GM23248 (cell line): ENCODE measurements around the gene NCAM1. TPM values are rescaled to one million over a fixed set of nuclear protein-coding genes. Genes with fewer than 3 reads are reported as not detected.

Experiments used
- DNase-seq: peaks from one replicate; pipeline ENCODE4 v3.0.0-alpha.2; 2015
- H2AFZ ChIP-seq: fragments of 200-600 bp; sonication (generic); 2 replicates; pipeline ENCODE4 v1.6.1; 2016; ENCODE audit warnings: antibody characterized with exemption
- H3F3A ChIP-seq: fragments of 200-600 bp; sonication (generic); 2 replicates; pipeline ENCODE4 v1.6.1; 2016; ENCODE audit warnings: mild to moderate bottlenecking, antibody characterized with exemption, mixed run types; ENCODE audit not compliant: insufficient read depth
- H3K27ac ChIP-seq: fragments of 200-600 bp; sonication (generic); 2 replicates; pipeline ENCODE4 v1.5.1; 2016; ENCODE audit warnings: mild to moderate bottlenecking
- H3K27me3 ChIP-seq: fragments of 200-600 bp; sonication (generic); replicated peaks from 2 replicates; pipeline ENCODE4 v1.6.1; 2016; ENCODE audit warnings: mild to moderate bottlenecking; ENCODE audit not compliant: insufficient read depth
- H3K36me3 ChIP-seq: fragments of 200-600 bp; sonication (generic); 2 replicates; pipeline ENCODE4 v1.6.1; 2016; ENCODE audit warnings: low read depth, mild to moderate bottlenecking
- H3K4me1 ChIP-seq: fragments of 200-600 bp; sonication (generic); 2 replicates; pipeline ENCODE4 v1.6.1; 2016; ENCODE audit warnings: mild to moderate bottlenecking; ENCODE audit not compliant: insufficient read depth
- H3K4me2 ChIP-seq: fragments of 200-600 bp; sonication (generic); one replicate; pipeline ENCODE4 v1.6.1; 2016; ENCODE audit warnings: mild to moderate bottlenecking; ENCODE audit not compliant: unreplicated experiment
- H3K4me3 ChIP-seq: fragments of 200-600 bp; sonication (generic); 2 replicates; pipeline ENCODE4 v1.5.1; 2016; ENCODE audit warnings: mild to moderate bottlenecking
- H3K79me2 ChIP-seq: fragments of 200-600 bp; sonication (generic); 2 replicates; pipeline ENCODE4 v1.6.1; 2016; ENCODE audit warnings: mild to moderate bottlenecking; ENCODE audit not compliant: insufficient read depth
- H3K9ac ChIP-seq: fragments of 200-600 bp; sonication (generic); 2 replicates; pipeline ENCODE4 v1.6.1; 2016; ENCODE audit warnings: mild to moderate bottlenecking
- H3K9me2 ChIP-seq: fragments of 200-600 bp; sonication (generic); 2 replicates; pipeline ENCODE4 v1.6.1; 2016; ENCODE audit warnings: mixed run types, mild to moderate bottlenecking, moderate library complexity; ENCODE audit not compliant: insufficient read depth
- H3K9me3 ChIP-seq: fragments of 200-600 bp; sonication (generic); one replicate; pipeline ENCODE4 v1.6.1; 2017; ENCODE audit warnings: low read depth
- H4K20me1 ChIP-seq: fragments of 200-600 bp; sonication (generic); 2 replicates; pipeline ENCODE4 v1.6.0; 2016; ENCODE audit not compliant: insufficient read depth
- EZH2 ChIP-seq: fragments of 200-600 bp; sonication (generic); IDR thresholded peaks from 2 replicates; pipeline ENCODE4 v1.6.1; 2018; ENCODE audit warnings: antibody characterized with exemption, mild to moderate bottlenecking; ENCODE audit not compliant: insufficient read depth, poor library complexity, severe bottlenecking
- EZH2phosphoT487 ChIP-seq: fragments of 200-600 bp; sonication (generic); IDR thresholded peaks from 2 replicates; pipeline ENCODE4 v1.6.1; 2018; ENCODE audit warnings: antibody characterized with exemption, moderate library complexity, mild to moderate bottlenecking, low read depth; ENCODE audit not compliant: insufficient read depth
- WGBS, 2 experiments: methylation state at CpG; one replicate each; pipeline ENCODE4 v1.1.6; 2015 to 2017; ENCODE audit warnings: low lambda C conversion rate in 2 of 2, low coverage in 1 of 2; ENCODE audit errors: missing lambda C conversion rate in 2 of 2; 5-methylcytosine and 5-hydroxymethylcytosine counted together
- in situ Hi-C: fragments of 300-500 bp; cut with MboI; formaldehyde crosslinking; loops from 2 replicates; pipeline ENCODE4 v1.15.0; 2020
- polyA plus RNA-seq: library from polyadenylated mRNA; unstranded; fragments of >200 nt; fragmentation: Nextera tagmentation; extraction: Ambion mirVana; gene quantifications from 2 replicates; pipeline ENCODE4 v1.2.1, GENCODE V29; 2016
- total RNA-seq: library from RNA; depleted of rRNA; stranded (reverse); fragments of >200 nt; shearing (Covaris generic); gene quantifications from 2 replicates; pipeline ENCODE4 v1.2.3, GENCODE V29; 2014

Gene NCAM1
- total and polyA plus RNA-seq, 2 experiments from 2014 or later = 1.5 to 1.8 TPM

DNA sequence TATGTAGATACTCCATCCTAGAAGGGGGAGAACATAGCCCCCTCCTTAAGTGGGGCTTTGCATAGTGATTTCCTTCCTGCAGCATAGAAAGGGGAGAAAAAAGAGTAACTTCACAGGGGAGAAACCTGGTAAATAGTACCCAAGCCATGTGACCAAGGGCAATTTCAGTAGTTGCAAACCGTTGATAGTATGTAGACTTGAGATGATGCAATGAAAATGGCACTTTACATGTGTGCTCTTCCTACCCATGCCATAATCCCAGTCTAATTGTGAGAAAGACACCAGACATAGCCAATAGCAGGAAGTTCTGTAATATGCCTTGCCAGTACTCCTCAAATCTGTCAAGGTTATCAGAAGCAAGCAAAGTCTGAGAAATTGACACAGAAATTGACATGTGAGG, 104.1 kb downstream of the NCAM1 start:
- no peaks in the 10 kb centered on the region for H3K4me1 ChIP-seq
- no peak overlapping the region for H3K4me3 ChIP-seq
- H4K20me1 ChIP-seq = no peaks in the 10 kb centered on the region
- no peaks in the 10 kb centered on the region for H3K79me2 ChIP-seq
- in situ Hi-C loops = no loop called here
- H3K9me3 ChIP-seq = no peaks in the 10 kb centered on the region
- no peak for TF ChIP-seq EZH2
- no peak for TF ChIP-seq EZH2phosphoT487
- no peaks in the 10 kb centered on the region for H3K36me3 ChIP-seq
- no peaks in the 10 kb centered on the region; the same call in 1 of the 2 replicates for H3K27me3 ChIP-seq
- 22 to 43% methylated on average over 1 of the region's 1 CpG for WGBS, 2 experiments
- H3K9ac ChIP-seq = no peak overlapping the region
- DNase-seq = no peak
- H3F3A ChIP-seq = no peaks in the 10 kb centered on the region
- no peak overlapping the region for H3K4me2 ChIP-seq
- no peaks in the 10 kb centered on the region for H3K9me2 ChIP-seq
- no peak overlapping the region for H2AFZ ChIP-seq
- H3K27ac ChIP-seq = no peak overlapping the region

DNA sequence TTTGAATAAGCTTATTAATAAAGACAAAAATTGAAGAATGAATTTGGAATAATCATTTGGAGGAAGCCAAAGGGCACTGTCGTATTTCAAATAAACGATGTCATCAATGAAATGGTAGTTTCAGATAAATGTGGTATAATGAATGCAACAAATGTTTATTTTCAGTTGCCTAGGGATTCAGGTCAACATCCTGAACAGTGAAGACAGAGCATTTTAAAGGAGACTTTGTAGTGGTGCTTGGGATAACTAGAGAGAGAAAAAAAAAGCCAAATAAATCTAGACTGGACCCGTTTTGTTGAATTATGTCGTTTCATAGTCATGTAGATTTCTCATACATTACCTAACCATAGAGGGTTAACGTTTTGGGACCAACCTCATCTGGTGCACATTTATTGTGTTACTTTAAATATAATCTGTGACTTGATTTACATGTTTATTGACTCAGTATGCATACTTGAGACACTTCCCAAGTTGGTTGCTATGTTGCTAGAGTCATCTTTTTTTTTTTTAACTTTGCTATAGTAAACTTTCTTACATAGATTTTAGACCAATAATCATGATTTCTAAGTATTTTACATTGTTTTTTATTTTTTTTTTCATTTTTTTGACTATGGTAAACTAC, 111.1 kb downstream of the NCAM1 start:
- no peaks in the 10 kb centered on the region for H3K9me3 ChIP-seq
- no peaks in the 10 kb centered on the region for H3K9me2 ChIP-seq
- TF ChIP-seq EZH2phosphoT487 (no peak), EZH2 (no peak)
- H3K4me3 ChIP-seq = no peak overlapping the region
- H3K4me1 ChIP-seq = no peaks in the 10 kb centered on the region
- in situ Hi-C loops = no loop called here
- no peak overlapping the region for H3K9ac ChIP-seq
- no peaks in the 10 kb centered on the region for H3K36me3 ChIP-seq
- H2AFZ ChIP-seq = no peak overlapping the region
- no peaks in the 10 kb centered on the region for H4K20me1 ChIP-seq
- DNase-seq = no peak
- H3K27me3 ChIP-seq = no peaks in the 10 kb centered on the region
- H3K79me2 ChIP-seq = no peaks in the 10 kb centered on the region
- H3K27ac ChIP-seq = no peak overlapping the region
- no peak overlapping the region for H3K4me2 ChIP-seq
- 25 to 27% methylated on average over 5 of the region's 5 CpGs for WGBS, 2 experiments
- no peaks in the 10 kb centered on the region for H3F3A ChIP-seq

GRCh38 chr11:113073290-113073953, 112.2 kb downstream of the NCAM1 start:
- Histone ChIP-seq H3F3A (no peaks in the 10 kb centered on the region), H3K9ac (no peak overlapping the region), H3K79me2 (no peaks in the 10 kb centered on the region), H3K27me3 (no peaks in the 10 kb centered on the region), H3K4me3 (no peak overlapping the region), H2AFZ (no peak overlapping the region), H3K9me3 (no peaks in the 10 kb centered on the region), H4K20me1 (no peaks in the 10 kb centered on the region), H3K9me2 (no peaks in the 10 kb centered on the region), H3K27ac (no peak overlapping the region), H3K4me2 (no peak overlapping the region), H3K4me1 (no peaks in the 10 kb centered on the region), H3K36me3 (no peaks in the 10 kb centered on the region)
- TF ChIP-seq EZH2 (no peak), EZH2phosphoT487 (no peak)
- no peak for DNase-seq
- 41 to 52% methylated on average over 3 of the region's 3 CpGs for WGBS, 2 experiments
- in situ Hi-C loops = no loop called here

DNA sequence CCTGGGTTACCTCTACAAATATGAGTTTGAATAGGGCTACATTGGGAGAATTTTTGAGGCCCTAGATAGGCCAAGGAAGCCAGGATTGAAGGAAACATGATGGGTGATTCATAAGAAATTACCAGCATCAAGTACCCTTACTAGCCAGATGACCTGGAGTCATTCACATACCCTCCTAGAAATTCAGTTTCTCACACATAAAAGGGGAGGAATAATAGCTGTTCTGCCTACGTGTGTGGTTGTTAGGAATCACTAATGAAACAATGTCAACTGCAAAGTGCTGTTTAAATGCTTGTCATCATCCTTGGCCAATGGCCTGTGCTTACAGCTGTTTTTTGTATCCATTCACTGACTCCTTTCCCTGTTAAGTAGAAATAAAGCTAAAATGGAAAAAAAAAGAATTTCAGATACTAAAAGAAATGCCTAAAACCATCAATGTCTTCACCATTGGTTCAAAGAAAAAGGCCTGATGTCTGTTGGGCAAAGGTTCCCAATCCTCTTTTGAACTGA, 114.4 kb downstream of the NCAM1 start:
- Histone ChIP-seq H3K9me3 (no peaks in the 10 kb centered on the region), H4K20me1 (no peaks in the 10 kb centered on the region), H3K9ac (no peak overlapping the region), H3K9me2 (no peaks in the 10 kb centered on the region), H2AFZ (no peak overlapping the region), H3K4me3 (no peak overlapping the region), H3K79me2 (no peaks in the 10 kb centered on the region), H3K4me1 (no peaks in the 10 kb centered on the region), H3K36me3 (no peaks in the 10 kb centered on the region), H3K27ac (no peak overlapping the region), H3K27me3 (no peaks in the 10 kb centered on the region), H3K4me2 (no peak overlapping the region), H3F3A (no peaks in the 10 kb centered on the region)
- in situ Hi-C loops = no loop called here
- DNase-seq = no peak
- WGBS, 2 experiments = 13 to 25% methylated on average over 1 of the region's 1 CpG
- TF ChIP-seq EZH2 = no peak
- no peak for TF ChIP-seq EZH2phosphoT487
